Neural cell (in vitro differentiated cells): ENCODE data around the gene PLA2G2C. TPM values are rescaled to one million over a fixed set of nuclear protein-coding genes. Genes with fewer than 3 reads are reported as not detected.

Experiments used
- H2AFZ ChIP-seq: fragments of 200-600, 300-800 bp; sonication (generic), shearing (Covaris generic); 2 replicates; pipeline ENCODE4 v1.6.0; 2014; ENCODE audit warnings: low read depth, mild to moderate bottlenecking, antibody characterized with exemption, low read length, moderate library complexity
- H3F3A ChIP-seq: fragments of 200-600 bp; shearing (Covaris generic); 2 replicates; pipeline ENCODE4 v1.6.1; 2016; ENCODE audit warnings: mild to moderate bottlenecking, moderate library complexity, mixed read lengths, antibody characterized with exemption, low read length; ENCODE audit not compliant: insufficient read depth, poor library complexity, severe bottlenecking
- H3K27ac ChIP-seq: fragments of 200-600, 300-800 bp; sonication (generic), shearing (Covaris generic); 2 replicates; pipeline ENCODE4 v1.5.1; 2014; ENCODE audit warnings: mild to moderate bottlenecking, low read length, moderate library complexity
- H3K27me3 ChIP-seq: fragments of 300-800, 200-600 bp; sonication (generic), shearing (Covaris generic); 2 replicates; pipeline ENCODE4 v1.6.0; 2014; ENCODE audit warnings: mild to moderate bottlenecking, low read depth, low read length, moderate library complexity; ENCODE audit not compliant: insufficient read depth
- H3K36me3 ChIP-seq: fragments of 300-800, 200-600 bp; sonication (generic), shearing (Covaris generic); 2 replicates; pipeline ENCODE4 v1.5.1; 2014; ENCODE audit warnings: mild to moderate bottlenecking, antibody characterized with exemption, low read length, moderate library complexity; ENCODE audit not compliant: insufficient read depth
- H3K4me2 ChIP-seq: fragments of 300-800, 200-600 bp; sonication (generic), shearing (Covaris generic); 2 replicates; pipeline ENCODE4 v1.6.0; 2014; ENCODE audit warnings: mild to moderate bottlenecking, low read length
- H3K4me3 ChIP-seq: fragments of 300-800, 200-600 bp; sonication (generic), shearing (Covaris generic); 2 replicates; pipeline ENCODE4 v1.5.1; 2014; ENCODE audit warnings: mild to moderate bottlenecking, low read length, moderate library complexity
- H3K79me2 ChIP-seq: fragments of 200-600 bp; shearing (Covaris generic); replicated peaks from 2 replicates; pipeline ENCODE4 v1.6.0; 2014; ENCODE audit warnings: mild to moderate bottlenecking, low read length, moderate library complexity; ENCODE audit not compliant: insufficient read depth
- H3K9ac ChIP-seq: fragments of 300-800, 200-600 bp; sonication (generic), shearing (Covaris generic); 2 replicates; pipeline ENCODE4 v1.6.1; 2016; ENCODE audit warnings: mild to moderate bottlenecking, low read length, mixed read lengths
- H3K9me2 ChIP-seq: fragments of 200-600 bp; shearing (Covaris generic); 2 replicates; pipeline ENCODE4 v1.6.1; 2016; ENCODE audit warnings: mild to moderate bottlenecking, low read length, mixed read lengths; ENCODE audit not compliant: insufficient read depth
- H3K9me3 ChIP-seq: fragments of 200-600, 300-800 bp; sonication (generic), shearing (Covaris generic); 2 replicates; pipeline ENCODE4 v1.6.1; 2016; ENCODE audit warnings: mild to moderate bottlenecking, mixed run types, low read length, moderate library complexity, mixed read lengths
- H4K20me1 ChIP-seq: fragments of 200-600 bp; shearing (Covaris generic); 2 replicates; pipeline ENCODE4 v1.6.1; 2016; ENCODE audit warnings: mild to moderate bottlenecking, mixed run types; ENCODE audit not compliant: insufficient read depth
- CTCF ChIP-seq: fragments of 450-650 bp; IDR thresholded peaks from 2 replicates; pipeline ENCODE4 v1.5.1; 2014; ENCODE audit warnings: antibody characterized with exemption, mild to moderate bottlenecking, moderate library complexity; ENCODE audit not compliant: poor library complexity, severe bottlenecking
- EP300 ChIP-seq: fragments of 450-650 bp; conservative IDR thresholded peaks from 2 replicates; pipeline ENCODE4 v1.6.1; 2014; ENCODE audit warnings: antibody characterized with exemption, mild to moderate bottlenecking, moderate library complexity; ENCODE audit not compliant: poor library complexity, severe bottlenecking
- EZH2 ChIP-seq: fragments of 200-600, 300-800 bp; shearing (Covaris generic), sonication (generic); IDR thresholded peaks from 2 replicates; pipeline ENCODE4 v1.6.1; 2014; ENCODE audit warnings: antibody characterized with exemption, low read length, borderline replicate concordance, mild to moderate bottlenecking; ENCODE audit not compliant: insufficient read depth, poor library complexity, severe bottlenecking
- MXI1 ChIP-seq: fragments of 450-650 bp; conservative IDR thresholded peaks from 2 replicates; pipeline ENCODE4 v1.6.1; 2014; ENCODE audit warnings: antibody characterized with exemption, mild to moderate bottlenecking; ENCODE audit not compliant: poor library complexity, severe bottlenecking
- POLR2AphosphoS5 ChIP-seq: IDR thresholded peaks from 2 replicates; pipeline ENCODE4 v1.6.1; 2012
- RAD21 ChIP-seq: fragments of 450-650 bp; conservative IDR thresholded peaks from 2 replicates; pipeline ENCODE4 v1.6.1; 2014; ENCODE audit warnings: antibody characterized with exemption, mild to moderate bottlenecking, moderate library complexity
- SMC3 ChIP-seq: fragments of 450-650 bp; conservative IDR thresholded peaks from 2 replicates; pipeline ENCODE4 v1.6.1; 2014; ENCODE audit warnings: antibody characterized with exemption, mild to moderate bottlenecking, moderate library complexity; ENCODE audit not compliant: poor library complexity
- TAF1 ChIP-seq: IDR thresholded peaks from 2 replicates; pipeline ENCODE4 v1.6.1; 2012; ENCODE audit warnings: low read depth
- polyA plus RNA-seq: library from polyadenylated mRNA; depleted of rRNA; stranded (reverse); fragments of >200 nt; gene quantifications from 2 replicates; pipeline ENCODE4 v1.2.3, GENCODE V29; 2014
- TF ChIP-seq, protein P1 (sequence below): IDR thresholded peaks from 2 replicates; pipeline ENCODE4 v1.6.1; 2012; ENCODE audit warnings: borderline replicate concordance

Gene PLA2G2C
- polyA plus RNA-seq, 1 donor from 2014 or later, result not detected

GRCh38 chr1:20115479-20115878 is 70.8 kb downstream of the PLA2G2C start:
- H3K9ac ChIP-seq, result no peak overlapping the region
- no peaks in the 10 kb centered on the region for H4K20me1 ChIP-seq

DNA sequence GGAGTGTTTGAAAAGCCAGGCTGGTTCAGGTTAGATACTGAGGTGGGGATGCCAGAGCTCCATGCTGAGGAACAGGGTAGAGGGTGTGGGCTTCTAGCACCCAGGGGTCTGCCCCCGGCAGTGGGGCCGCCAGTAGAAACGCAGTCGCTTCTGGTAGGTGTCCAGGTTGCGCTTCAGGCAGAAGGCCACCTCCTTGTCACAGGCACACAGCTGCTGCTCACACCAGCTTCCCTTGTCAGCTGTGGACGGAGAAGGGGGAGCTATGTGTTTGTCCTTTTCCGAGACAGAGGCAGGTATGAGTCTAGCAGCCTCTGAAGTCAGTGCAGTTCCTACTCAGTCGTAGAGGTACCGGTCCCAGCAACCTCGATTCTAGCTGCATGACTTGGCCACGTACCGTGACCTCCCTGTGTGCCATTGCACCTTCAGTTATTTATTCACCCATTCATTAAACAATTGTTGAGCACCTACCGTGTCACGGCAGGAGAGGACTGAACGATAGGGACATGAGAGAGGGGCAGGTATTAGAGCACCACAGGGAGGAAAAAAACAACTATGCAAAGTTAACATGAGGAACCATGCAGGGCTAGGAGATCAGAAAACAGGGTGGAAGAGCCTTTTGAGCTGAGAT is 72.2 kb downstream of the PLA2G2C start:
- Histone ChIP-seq H3F3A (no peaks in the 10 kb centered on the region), H3K36me3 (no peaks in the 10 kb centered on the region), H3K27ac (no peak overlapping the region), H3K9ac (no peak overlapping the region), H3K9me2 (no peaks in the 10 kb centered on the region), H3K9me3 (no peaks in the 10 kb centered on the region), H2AFZ (no peak overlapping the region), H4K20me1 (no peaks in the 10 kb centered on the region), H3K4me3 (no peak overlapping the region), H3K4me2 (no peak overlapping the region), H3K27me3 (no peaks in the 10 kb centered on the region), H3K79me2 (no peaks in the 10 kb centered on the region)
- TF ChIP-seq, protein P1, sequence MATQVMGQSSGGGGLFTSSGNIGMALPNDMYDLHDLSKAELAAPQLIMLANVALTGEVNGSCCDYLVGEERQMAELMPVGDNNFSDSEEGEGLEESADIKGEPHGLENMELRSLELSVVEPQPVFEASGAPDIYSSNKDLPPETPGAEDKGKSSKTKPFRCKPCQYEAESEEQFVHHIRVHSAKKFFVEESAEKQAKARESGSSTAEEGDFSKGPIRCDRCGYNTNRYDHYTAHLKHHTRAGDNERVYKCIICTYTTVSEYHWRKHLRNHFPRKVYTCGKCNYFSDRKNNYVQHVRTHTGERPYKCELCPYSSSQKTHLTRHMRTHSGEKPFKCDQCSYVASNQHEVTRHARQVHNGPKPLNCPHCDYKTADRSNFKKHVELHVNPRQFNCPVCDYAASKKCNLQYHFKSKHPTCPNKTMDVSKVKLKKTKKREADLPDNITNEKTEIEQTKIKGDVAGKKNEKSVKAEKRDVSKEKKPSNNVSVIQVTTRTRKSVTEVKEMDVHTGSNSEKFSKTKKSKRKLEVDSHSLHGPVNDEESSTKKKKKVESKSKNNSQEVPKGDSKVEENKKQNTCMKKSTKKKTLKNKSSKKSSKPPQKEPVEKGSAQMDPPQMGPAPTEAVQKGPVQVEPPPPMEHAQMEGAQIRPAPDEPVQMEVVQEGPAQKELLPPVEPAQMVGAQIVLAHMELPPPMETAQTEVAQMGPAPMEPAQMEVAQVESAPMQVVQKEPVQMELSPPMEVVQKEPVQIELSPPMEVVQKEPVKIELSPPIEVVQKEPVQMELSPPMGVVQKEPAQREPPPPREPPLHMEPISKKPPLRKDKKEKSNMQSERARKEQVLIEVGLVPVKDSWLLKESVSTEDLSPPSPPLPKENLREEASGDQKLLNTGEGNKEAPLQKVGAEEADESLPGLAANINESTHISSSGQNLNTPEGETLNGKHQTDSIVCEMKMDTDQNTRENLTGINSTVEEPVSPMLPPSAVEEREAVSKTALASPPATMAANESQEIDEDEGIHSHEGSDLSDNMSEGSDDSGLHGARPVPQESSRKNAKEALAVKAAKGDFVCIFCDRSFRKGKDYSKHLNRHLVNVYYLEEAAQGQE, result no peak
- no peak for TF ChIP-seq SMC3
- TF ChIP-seq EP300, result no peak
- TF ChIP-seq EZH2, result no peak
- TF ChIP-seq RAD21, result no peak
- no peak for TF ChIP-seq POLR2AphosphoS5
- TF ChIP-seq TAF1, result no peak
- TF ChIP-seq CTCF, result no peak
- no peak for TF ChIP-seq MXI1

More at GRCh38 chr1:20115479-20115878, 70.8 kb downstream of the PLA2G2C start:
- Histone ChIP-seq H3K9me3 (no peaks in the 10 kb centered on the region), H3K36me3 (no peaks in the 10 kb centered on the region), H3K27me3 (no peaks in the 10 kb centered on the region), H3K79me2 (no peaks in the 10 kb centered on the region), H3K4me2 (no peak overlapping the region), H2AFZ (no peak overlapping the region), H3K27ac (no peak overlapping the region), H3K9me2 (no peaks in the 10 kb centered on the region), H3F3A (no peaks in the 10 kb centered on the region), H3K4me3 (no peak overlapping the region)
- TF ChIP-seq EP300 (no peak), TAF1 (no peak), SMC3 (no peak), MXI1 (no peak)
- TF ChIP-seq, protein P1, result no peak
